DOHH2 (cell line): ENCODE data around the gene TEDC2.

ENCODE experiments used
- H3F3A ChIP-seq: fragments of 200-600 bp; sonication (generic), shearing (Covaris generic); 2 replicates; pipeline ENCODE4 v1.6.0; 2016; ENCODE audit warnings: antibody characterized with exemption, mild to moderate bottlenecking; ENCODE audit not compliant: control insufficient read depth, insufficient read depth
- H3K27ac ChIP-seq: fragments of 200-600 bp; sonication (generic); 2 replicates; pipeline ENCODE4 v1.5.1; 2014; ENCODE audit warnings: low read depth, mild to moderate bottlenecking, low read length, moderate library complexity
- H3K27me3 ChIP-seq: fragments of 200-600 bp; sonication (generic); 2 replicates; pipeline ENCODE4 v1.6.1; 2014; ENCODE audit warnings: mild to moderate bottlenecking, low read length, mixed read lengths; ENCODE audit not compliant: control insufficient read depth
- H3K36me3 ChIP-seq: fragments of 200-600 bp; sonication (generic); 2 replicates; pipeline ENCODE4 v1.6.1; 2014; ENCODE audit warnings: mild to moderate bottlenecking, low read length, moderate library complexity, mixed read lengths; ENCODE audit not compliant: control insufficient read depth
- H3K4me1 ChIP-seq: fragments of 200-600 bp; sonication (generic); 2 replicates; pipeline ENCODE4 v1.6.1; 2014; ENCODE audit warnings: mild to moderate bottlenecking, low read length, mixed read lengths; ENCODE audit not compliant: control insufficient read depth
- H3K4me2 ChIP-seq: fragments of 200-600 bp; sonication (generic); 2 replicates; pipeline ENCODE4 v1.6.0; 2014; ENCODE audit warnings: mild to moderate bottlenecking, low read length, moderate library complexity
- H3K4me3 ChIP-seq: fragments of 200-600 bp; sonication (generic); 2 replicates; pipeline ENCODE4 v1.5.1; 2014; ENCODE audit warnings: mild to moderate bottlenecking, low read length, mixed read lengths
- H3K79me2 ChIP-seq: fragments of 200-600 bp; sonication (generic); 2 replicates; pipeline ENCODE4 v1.6.1; 2014; ENCODE audit warnings: mild to moderate bottlenecking, low read length, mixed read lengths; ENCODE audit not compliant: control insufficient read depth
- H3K9me2 ChIP-seq: fragments of 200-600 bp; sonication (generic); replicated peaks from 2 replicates; pipeline ENCODE4 v1.6.1; 2014; ENCODE audit warnings: mild to moderate bottlenecking, low read length, mixed read lengths; ENCODE audit not compliant: control insufficient read depth
- H3K9me3 ChIP-seq: fragments of 200-600 bp; sonication (generic); 2 replicates; pipeline ENCODE4 v1.6.1; 2014; ENCODE audit warnings: antibody characterized with exemption, low read length, mixed read lengths; ENCODE audit not compliant: control insufficient read depth, insufficient read depth
- H4K20me1 ChIP-seq: fragments of 200-600 bp; sonication (generic); 2 replicates; pipeline ENCODE4 v1.6.0; 2014; ENCODE audit warnings: low read depth, mild to moderate bottlenecking, antibody characterized with exemption, low read length, moderate library complexity; ENCODE audit not compliant: control insufficient read depth, insufficient read depth
- CTCF ChIP-seq: fragments of 200-600 bp; sonication (generic); IDR thresholded peaks from one replicate; pipeline ENCODE4 v1.5.1; 2014; ENCODE audit warnings: antibody characterized with exemption, mild to moderate bottlenecking, low read depth, low read length; ENCODE audit not compliant: poor library complexity, severe bottlenecking
- EZH2phosphoT487 ChIP-seq: fragments of 200-600 bp; sonication (generic); IDR thresholded peaks from 2 replicates; pipeline ENCODE4 v1.6.1; 2017; ENCODE audit warnings: borderline replicate concordance, mild to moderate bottlenecking, antibody characterized with exemption, low read length, moderate library complexity, mixed read lengths

The TEDC2 gene

GRCh38 chr16:2466667-2467527 lies 7.0 kb downstream of the TEDC2 start:
- Histone ChIP-seq H3K9me2 (no peaks in the 10 kb centered on the region), H3K27me3 (no peaks in the 10 kb centered on the region), H3K79me2 (peaks cover 3% of the 10 kb centered on the region), H3K4me3 (peak overlapping the region; percentile 81), H4K20me1 (no peaks in the 10 kb centered on the region), H3K27ac (peak overlapping the region; percentile 95), H3K4me2 (peak overlapping the region; percentile 92), H3K36me3 (peaks cover 10% of the 10 kb centered on the region), H3F3A (peaks cover 30% of the 10 kb centered on the region), H3K9me3 (no peaks in the 10 kb centered on the region), H3K4me1 (peaks cover 70% of the 10 kb centered on the region)
- TF ChIP-seq EZH2phosphoT487 = no peak
- no peak for TF ChIP-seq CTCF

GRCh38 chr16:2467528-2468232 lies 7.8 kb downstream of the TEDC2 start:
- Histone ChIP-seq H3K9me3 (no peaks in the 10 kb centered on the region), H3K4me2 (peak overlapping the region; percentile 92), H3F3A (peaks cover 30% of the 10 kb centered on the region), H4K20me1 (no peaks in the 10 kb centered on the region), H3K4me1 (peaks cover 70% of the 10 kb centered on the region), H3K27me3 (no peaks in the 10 kb centered on the region), H3K4me3 (peak overlapping the region; percentile 81), H3K36me3 (peaks cover 2% of the 10 kb centered on the region; the same call in 1 of the 2 replicates), H3K27ac (peak overlapping the region; percentile 95), H3K9me2 (no peaks in the 10 kb centered on the region), H3K79me2 (peaks cover 7% of the 10 kb centered on the region)
- TF ChIP-seq CTCF = peak; percentile 39
- TF ChIP-seq EZH2phosphoT487 = no peak

- no peaks in the 10 kb centered on the region for H3K9me3 ChIP-seq
These were observed 8.4 kb downstream of the TEDC2 start for GRCh38 chr16:2468233-2468724.

More at GRCh38 chr16:2468233-2468724, 8.4 kb downstream of the TEDC2 start:
- TF ChIP-seq EZH2phosphoT487 = no peak
- TF ChIP-seq CTCF = no peak
- Histone ChIP-seq H3K4me3 (peak overlapping the region; percentile 81), H3K79me2 (peaks cover 13% of the 10 kb centered on the region), H3K4me2 (peak overlapping the region; percentile 92), H3K36me3 (no peaks in the 10 kb centered on the region), H3K27me3 (no peaks in the 10 kb centered on the region), H3K9me2 (no peaks in the 10 kb centered on the region), H3K27ac (peak overlapping the region; percentile 95), H3K4me1 (peaks cover 75% of the 10 kb centered on the region), H3F3A (peaks cover 30% of the 10 kb centered on the region), H4K20me1 (no peaks in the 10 kb centered on the region)
